GM23248 (cell line): ENCODE results near the gene ZMIZ2. TPM values are rescaled to one million over a fixed set of nuclear protein-coding genes. Genes with fewer than 3 reads are reported as not detected.

Experiments used
- DNase-seq: peaks from one replicate; pipeline ENCODE4 v3.0.0-alpha.2; 2015
- H2AFZ ChIP-seq: fragments of 200-600 bp; sonication (generic); 2 replicates; pipeline ENCODE4 v1.6.1; 2016; ENCODE audit warnings: antibody characterized with exemption
- H3F3A ChIP-seq: fragments of 200-600 bp; sonication (generic); 2 replicates; pipeline ENCODE4 v1.6.1; 2016; ENCODE audit warnings: mild to moderate bottlenecking, antibody characterized with exemption, mixed run types; ENCODE audit not compliant: insufficient read depth
- H3K27ac ChIP-seq: fragments of 200-600 bp; sonication (generic); 2 replicates; pipeline ENCODE4 v1.5.1; 2016; ENCODE audit warnings: mild to moderate bottlenecking
- H3K27me3 ChIP-seq: fragments of 200-600 bp; sonication (generic); replicated peaks from 2 replicates; pipeline ENCODE4 v1.6.1; 2016; ENCODE audit warnings: mild to moderate bottlenecking; ENCODE audit not compliant: insufficient read depth
- H3K36me3 ChIP-seq: fragments of 200-600 bp; sonication (generic); 2 replicates; pipeline ENCODE4 v1.6.1; 2016; ENCODE audit warnings: low read depth, mild to moderate bottlenecking
- H3K4me1 ChIP-seq: fragments of 200-600 bp; sonication (generic); 2 replicates; pipeline ENCODE4 v1.6.1; 2016; ENCODE audit warnings: mild to moderate bottlenecking; ENCODE audit not compliant: insufficient read depth
- H3K4me2 ChIP-seq: fragments of 200-600 bp; sonication (generic); one replicate; pipeline ENCODE4 v1.6.1; 2016; ENCODE audit warnings: mild to moderate bottlenecking; ENCODE audit not compliant: unreplicated experiment
- H3K4me3 ChIP-seq: fragments of 200-600 bp; sonication (generic); 2 replicates; pipeline ENCODE4 v1.5.1; 2016; ENCODE audit warnings: mild to moderate bottlenecking
- H3K79me2 ChIP-seq: fragments of 200-600 bp; sonication (generic); 2 replicates; pipeline ENCODE4 v1.6.1; 2016; ENCODE audit warnings: mild to moderate bottlenecking; ENCODE audit not compliant: insufficient read depth
- H3K9ac ChIP-seq: fragments of 200-600 bp; sonication (generic); 2 replicates; pipeline ENCODE4 v1.6.1; 2016; ENCODE audit warnings: mild to moderate bottlenecking
- H3K9me2 ChIP-seq: fragments of 200-600 bp; sonication (generic); 2 replicates; pipeline ENCODE4 v1.6.1; 2016; ENCODE audit warnings: mixed run types, mild to moderate bottlenecking, moderate library complexity; ENCODE audit not compliant: insufficient read depth
- H3K9me3 ChIP-seq: fragments of 200-600 bp; sonication (generic); one replicate; pipeline ENCODE4 v1.6.1; 2017; ENCODE audit warnings: low read depth
- H4K20me1 ChIP-seq: fragments of 200-600 bp; sonication (generic); 2 replicates; pipeline ENCODE4 v1.6.0; 2016; ENCODE audit not compliant: insufficient read depth
- EZH2 ChIP-seq: fragments of 200-600 bp; sonication (generic); IDR thresholded peaks from 2 replicates; pipeline ENCODE4 v1.6.1; 2018; ENCODE audit warnings: antibody characterized with exemption, mild to moderate bottlenecking; ENCODE audit not compliant: insufficient read depth, poor library complexity, severe bottlenecking
- EZH2phosphoT487 ChIP-seq: fragments of 200-600 bp; sonication (generic); IDR thresholded peaks from 2 replicates; pipeline ENCODE4 v1.6.1; 2018; ENCODE audit warnings: antibody characterized with exemption, moderate library complexity, mild to moderate bottlenecking, low read depth; ENCODE audit not compliant: insufficient read depth
- WGBS, 2 experiments: methylation state at CpG; one replicate each; pipeline ENCODE4 v1.1.6; 2015 to 2017; ENCODE audit warnings: low lambda C conversion rate in 2 of 2, low coverage in 1 of 2; ENCODE audit errors: missing lambda C conversion rate in 2 of 2; 5-methylcytosine and 5-hydroxymethylcytosine counted together
- in situ Hi-C: fragments of 300-500 bp; cut with MboI; formaldehyde crosslinking; loops from 2 replicates; pipeline ENCODE4 v1.15.0; 2020
- polyA plus RNA-seq: library from polyadenylated mRNA; unstranded; fragments of >200 nt; fragmentation: Nextera tagmentation; extraction: Ambion mirVana; gene quantifications from 2 replicates; pipeline ENCODE4 v1.2.1, GENCODE V29; 2016
- total RNA-seq: library from RNA; depleted of rRNA; stranded (reverse); fragments of >200 nt; shearing (Covaris generic); gene quantifications from 2 replicates; pipeline ENCODE4 v1.2.3, GENCODE V29; 2014

The ZMIZ2 gene
- total and polyA plus RNA-seq, 2 experiments from 2014 or later: 7.8 to 9.7 TPM

- no peak for DNase-seq
- Histone ChIP-seq H3K9me3 (no peaks in the 10 kb centered on the region), H3F3A (peaks cover 23% of the 10 kb centered on the region), H3K4me3 (no peak overlapping the region), H3K27me3 (no peaks in the 10 kb centered on the region), H3K27ac (no peak overlapping the region; the same call in 1 of the 2 replicates), H2AFZ (no peak overlapping the region), H3K79me2 (no peaks in the 10 kb centered on the region), H3K9ac (no peak overlapping the region), H3K36me3 (peaks cover 20% of the 10 kb centered on the region; the same call in 1 of the 2 replicates), H4K20me1 (no peaks in the 10 kb centered on the region), H3K4me2 (peak overlapping the region; percentile 26), H3K4me1 (peaks cover 30% of the 10 kb centered on the region), H3K9me2 (no peaks in the 10 kb centered on the region)
- WGBS, 2 experiments: 55 to 63% methylated on average over 11 of the region's 11 CpGs
- no peak for TF ChIP-seq EZH2
- no peak for TF ChIP-seq EZH2phosphoT487
- in situ Hi-C loops: no loop called here
These were observed 20.2 kb downstream of the ZMIZ2 start for GRCh38 chr7:44768628-44769371.

GRCh38 chr7:44769376-44769775 lies 20.7 kb downstream of the ZMIZ2 start:
- in situ Hi-C loops: no loop called here
- H3K79me2 ChIP-seq: no peaks in the 10 kb centered on the region
- TF ChIP-seq EZH2phosphoT487: no peak
- no peak for TF ChIP-seq EZH2
- peaks cover 15% of the 10 kb centered on the region; the same call in 1 of the 2 replicates for H3K36me3 ChIP-seq
- peaks cover 23% of the 10 kb centered on the region for H3F3A ChIP-seq
- peak overlapping the region; percentile 40 for H3K4me3 ChIP-seq
- no peaks in the 10 kb centered on the region for H3K27me3 ChIP-seq
- peaks cover 30% of the 10 kb centered on the region for H3K4me1 ChIP-seq
- H4K20me1 ChIP-seq: no peaks in the 10 kb centered on the region
- 77 to 78% methylated on average over 8 of the region's 8 CpGs for WGBS, 2 experiments
- H2AFZ ChIP-seq: peak overlapping the region; percentile 16; the same call in 1 of the 2 replicates
- peak overlapping the region; percentile 69 for H3K4me2 ChIP-seq
- DNase-seq: no peak
- 0 out of 2 replicates have a peak overlapping the region, but pooled peaks have one; percentile 21 for H3K9ac ChIP-seq
- H3K9me2 ChIP-seq: no peaks in the 10 kb centered on the region
- H3K27ac ChIP-seq: peak overlapping the region; percentile 40
- H3K9me3 ChIP-seq: no peaks in the 10 kb centered on the region

- Histone ChIP-seq H3K9ac (peak overlapping the region; percentile 21; the same call in 1 of the 2 replicates), H4K20me1 (no peaks in the 10 kb centered on the region), H3K27me3 (no peaks in the 10 kb centered on the region), H3K4me3 (peak overlapping the region; percentile 40), H3K9me3 (no peaks in the 10 kb centered on the region), H3K36me3 (peaks cover 10% of the 10 kb centered on the region; the same call in 1 of the 2 replicates), H2AFZ (peak overlapping the region; percentile 16; the same call in 1 of the 2 replicates), H3K27ac (peak overlapping the region; percentile 40), H3K9me2 (no peaks in the 10 kb centered on the region), H3K4me1 (peaks cover 30% of the 10 kb centered on the region), H3F3A (peaks cover 23% of the 10 kb centered on the region), H3K79me2 (no peaks in the 10 kb centered on the region), H3K4me2 (peak overlapping the region; percentile 69)
- in situ Hi-C loops: no loop called here
- 8 to 11% methylated on average over 10 of the region's 10 CpGs for WGBS, 2 experiments
- DNase-seq: peak; percentile 71
- TF ChIP-seq EZH2 (no peak), EZH2phosphoT487 (no peak)
These were observed 21.2 kb downstream of the ZMIZ2 start for GRCh38 chr7:44769776-44770294.

DNA sequence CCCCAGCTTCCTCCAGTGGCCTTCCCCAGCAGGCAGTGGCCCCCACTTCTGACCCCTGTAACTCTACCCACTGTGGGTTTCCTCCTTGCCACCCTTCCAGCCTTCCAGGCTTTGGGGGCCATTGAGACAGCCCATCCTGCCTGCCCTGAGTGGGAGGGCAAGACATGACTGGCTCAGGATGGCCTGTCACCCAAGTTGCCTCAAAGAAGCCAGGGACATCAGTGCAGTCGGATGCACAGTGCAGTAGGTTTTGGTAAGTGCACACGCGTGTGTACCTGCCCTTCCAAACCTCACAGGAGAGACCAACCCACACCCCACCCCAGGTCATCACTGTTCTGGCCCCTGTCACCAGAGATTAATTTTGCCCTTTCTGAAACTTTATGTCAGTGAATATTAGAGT lies 22.7 kb downstream of the ZMIZ2 start:
- WGBS, 2 experiments: 21 to 36% methylated on average over 3 of the region's 3 CpGs
- in situ Hi-C loops: no loop called here

More for the DNA sequence above, 22.7 kb downstream of the ZMIZ2 start:
- no peak overlapping the region for H3K27ac ChIP-seq
- no peak for DNase-seq
- H3K27me3 ChIP-seq: no peaks in the 10 kb centered on the region
- H3K9me3 ChIP-seq: no peaks in the 10 kb centered on the region
- 0 out of 2 replicates have a peak, but pooled peaks cover 6% of the 10 kb centered on the region for H3K36me3 ChIP-seq
- peaks cover 30% of the 10 kb centered on the region for H3K4me1 ChIP-seq
- no peak overlapping the region for H2AFZ ChIP-seq
- no peak overlapping the region for H3K9ac ChIP-seq
- no peaks in the 10 kb centered on the region for H4K20me1 ChIP-seq
- no peak for TF ChIP-seq EZH2phosphoT487
- no peak for TF ChIP-seq EZH2
- H3K79me2 ChIP-seq: no peaks in the 10 kb centered on the region
- no peak overlapping the region for H3K4me2 ChIP-seq
- peaks cover 23% of the 10 kb centered on the region for H3F3A ChIP-seq
- no peak overlapping the region for H3K4me3 ChIP-seq
- no peaks in the 10 kb centered on the region for H3K9me2 ChIP-seq
